Stimulated activated CD8-positive, alpha-beta memory T cell treated with anti-CD3 and anti-CD28 coated beads, Interleukin-4, amount 100 ng/mL, for 48 hours (primary cell): Measurements from ENCODE around the gene IGFN1.

ENCODE experiments used
- DNase-seq: peaks from one replicate; pipeline ENCODE4 v3.0.0-alpha.2; 2020

IGFN1 gene

GRCh38 chr1:201268604-201269151 lies 78.1 kb downstream of the IGFN1 start:
- peak; percentile 7 for DNase-seq

DNA sequence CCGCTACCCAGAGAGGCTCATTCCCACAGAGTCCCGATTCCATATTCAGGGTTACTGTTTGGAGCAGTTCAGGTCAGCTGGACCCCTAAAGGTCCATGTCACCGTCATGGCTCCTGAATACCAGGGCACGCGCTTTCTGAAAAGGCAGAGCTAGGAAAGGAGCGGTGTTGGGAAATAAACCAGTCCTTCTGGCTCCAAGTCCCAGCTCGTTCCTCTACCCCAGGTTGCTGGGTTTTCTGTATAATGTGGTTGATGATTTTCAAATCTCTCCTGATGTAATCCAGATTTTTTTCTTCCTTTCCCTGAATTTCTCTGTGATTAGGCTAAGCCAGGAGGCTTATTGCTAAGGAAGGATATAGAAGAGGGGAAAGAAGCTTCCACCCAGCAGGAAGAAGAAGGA lies 78.7 kb downstream of the IGFN1 start:
- no peak for DNase-seq

- DNase-seq = no peak
Observed at GRCh38 chr1:201269900-201270410, 79.3 kb downstream of the IGFN1 start.

DNA sequence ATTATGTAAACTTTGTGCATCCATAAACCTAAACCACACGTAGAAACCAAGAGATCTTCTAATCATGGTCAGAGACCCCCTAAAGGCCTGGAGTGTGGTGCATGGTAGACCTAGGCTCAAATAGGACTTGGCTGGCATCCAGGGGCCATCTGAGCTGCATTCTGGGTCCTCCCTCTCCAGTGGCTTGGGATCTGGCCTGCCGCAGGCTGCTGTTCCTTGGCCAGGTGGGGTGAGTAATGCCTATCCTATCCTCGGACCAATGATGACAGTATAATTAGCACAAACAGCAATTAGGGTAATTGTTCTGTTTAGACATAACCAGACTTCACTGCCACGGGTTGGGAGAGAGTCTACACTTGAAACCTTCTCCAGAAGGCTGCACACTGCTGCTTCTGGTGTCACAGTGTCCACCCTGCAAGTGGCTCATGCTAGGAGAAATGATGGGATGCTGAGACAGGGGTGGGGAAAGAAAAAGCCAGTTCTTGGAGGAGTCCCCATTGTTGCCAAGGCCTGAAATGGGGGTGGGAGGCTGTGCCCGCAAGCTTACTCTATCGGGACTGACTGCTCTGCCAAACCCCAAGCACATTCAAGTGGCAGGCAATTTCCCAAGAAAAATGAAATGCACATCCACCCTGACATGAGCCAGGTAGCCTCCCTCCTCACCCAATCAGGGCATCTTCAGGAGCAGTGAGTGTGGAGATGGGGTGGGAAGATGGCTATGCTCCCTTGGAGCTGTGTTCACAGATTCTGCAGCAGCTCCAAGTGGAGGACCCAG lies 80.2 kb downstream of the IGFN1 start:
- DNase-seq = no peak

DNA sequence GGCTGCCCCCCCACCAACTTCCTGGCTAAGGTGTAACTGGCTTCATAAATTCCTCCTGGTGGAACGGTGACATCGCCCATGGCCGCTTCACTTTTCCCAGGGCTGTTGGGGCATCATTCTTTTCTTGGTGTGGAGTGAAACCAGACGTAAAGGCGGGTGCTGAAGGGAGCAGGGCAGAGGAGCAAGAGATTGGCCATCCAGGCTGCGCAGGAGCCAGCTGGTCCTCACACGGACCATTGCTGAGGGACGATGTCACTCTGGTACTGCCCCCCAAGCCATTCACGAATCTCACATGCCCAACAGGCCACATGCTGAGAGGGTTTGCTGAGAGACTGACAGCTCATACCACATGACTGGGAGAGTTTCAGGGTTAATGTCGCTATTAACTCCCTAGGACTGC lies 82.2 kb downstream of the IGFN1 start:
- DNase-seq = no peak

DNA sequence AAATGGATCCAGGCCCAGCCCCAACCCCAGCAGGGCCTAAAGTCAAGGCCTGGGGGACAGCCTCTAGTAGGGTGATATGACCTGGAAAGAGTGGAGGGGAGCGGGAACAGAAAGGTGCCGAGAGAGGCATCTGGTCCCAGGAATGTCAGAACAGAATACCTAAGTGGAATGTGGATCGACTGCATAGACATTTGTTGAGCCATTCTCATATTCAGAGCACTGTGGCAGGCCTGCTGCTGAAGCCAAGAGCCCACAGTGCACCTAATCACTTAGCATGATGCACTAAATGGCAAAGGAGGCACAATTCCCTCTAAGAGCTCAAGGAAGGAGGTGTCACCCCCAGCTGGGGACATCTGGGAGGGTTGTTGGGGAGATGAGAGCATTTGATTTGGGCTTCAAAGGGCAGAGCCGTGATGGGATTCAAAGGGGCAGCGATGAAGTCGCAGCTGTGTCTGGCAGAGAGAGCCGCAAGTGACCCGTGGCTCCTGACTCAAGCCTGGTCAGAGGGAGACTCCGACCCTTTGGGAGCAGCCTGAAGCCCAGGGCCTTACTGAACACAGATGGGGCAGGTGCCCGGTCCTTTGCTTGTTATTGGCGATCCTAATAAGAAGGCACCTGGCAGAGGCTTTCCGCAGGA lies 84.1 kb downstream of the IGFN1 start:
- DNase-seq = no peak

DNA sequence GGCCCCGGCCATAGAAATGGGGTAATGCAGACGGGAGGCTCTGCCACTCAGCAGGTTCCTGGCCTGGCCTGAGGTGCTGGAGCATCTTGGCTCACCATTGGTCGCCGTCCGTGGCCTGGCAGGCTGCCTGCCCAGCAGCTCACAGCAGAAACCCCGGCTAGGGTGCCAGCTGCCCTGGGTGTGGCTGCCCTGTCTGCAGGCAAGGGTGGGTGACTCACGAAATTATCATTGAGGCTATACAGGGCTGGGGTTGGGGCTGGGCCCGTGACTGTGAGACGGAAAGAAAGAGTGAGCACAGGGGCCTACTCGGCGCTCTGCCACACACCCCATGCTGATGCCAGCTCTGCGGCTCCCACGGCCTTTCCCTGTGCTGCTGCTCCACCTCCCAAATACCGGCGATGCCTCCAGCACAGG lies 84.6 kb downstream of the IGFN1 start:
- no peak for DNase-seq

- no peak for DNase-seq
Observed at GRCh38 chr1:201276891-201277290, 86.3 kb downstream of the IGFN1 start.

GRCh38 chr1:201277441-201277840 lies 86.8 kb downstream of the IGFN1 start:
- DNase-seq = no peak
